ENCODE results near the gene SPTBN1. TPM values are rescaled to one million over a fixed set of nuclear protein-coding genes. Genes with fewer than 3 reads are reported as not detected.

SPTBN1 gene
- total and polyA plus RNA-seq, 9 of the 15 experiments (the other 6 are each of a cell fraction or from before 2014, with no cell fraction given) = 8.9 to 66.8 (median 31.4) TPM

DNA sequence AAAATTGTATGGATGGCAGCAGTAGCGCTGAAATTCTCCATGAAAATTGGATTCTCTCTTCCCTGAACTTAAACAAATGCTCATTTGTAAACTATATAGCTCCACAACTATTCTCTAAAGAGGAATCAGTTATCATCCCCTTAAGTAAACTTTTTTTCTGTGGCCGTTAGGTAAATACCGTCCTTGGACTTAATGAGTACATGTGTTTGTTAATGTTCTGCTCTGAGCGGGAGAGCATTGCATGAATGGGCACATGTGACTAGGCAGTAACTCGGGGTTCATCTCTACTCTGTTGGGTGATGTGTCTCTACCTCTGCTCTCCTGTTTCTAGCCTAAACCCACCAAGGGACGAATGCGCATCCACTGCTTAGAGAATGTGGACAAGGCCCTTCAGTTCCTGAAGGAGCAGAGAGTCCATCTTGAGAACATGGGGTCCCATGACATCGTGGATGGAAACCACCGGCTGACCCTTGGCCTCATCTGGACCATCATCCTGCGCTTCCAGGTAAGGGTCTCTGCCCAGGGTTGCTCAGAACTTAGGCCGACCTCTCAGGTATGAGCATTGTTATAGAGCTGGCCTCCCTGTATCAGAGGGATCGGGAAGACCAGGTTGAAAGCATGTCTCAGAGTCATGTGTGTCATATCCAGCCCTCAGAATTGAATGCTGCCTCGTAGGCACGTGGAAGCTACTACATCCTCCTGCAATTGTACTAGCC lies 155.9 kb downstream of the SPTBN1 start:
- Histone ChIP-seq H3K9me1 (ENCODE audit: control insufficient read depth, insufficient read depth, low read length) (no peaks in the 10 kb centered on the region), H3K79me2 (ENCODE audit: control insufficient read depth, insufficient read depth, low read length) (peaks cover 16% of the 10 kb centered on the region; the same call in 1 of the 3 replicates), H3K36me3 (ENCODE audit: control insufficient read depth, insufficient read depth, low read length) (peaks cover 24% of the 10 kb centered on the region; the same call in 2 of the 3 replicates), H3K4me1 (replicated peaks in 1 of 2; ENCODE audit: control insufficient read depth in 2 of 2, insufficient read depth in 2 of 2, low read length in 2 of 2) (peaks cover 0 to 8% of the 10 kb centered on the region in 2 experiments; a peak in 1 of 5 replicates), H3K27ac (ENCODE audit: extremely low read depth, low read depth, low read length) (no peak overlapping the region), H4K20me1 (replicated peaks; ENCODE audit: control insufficient read depth, insufficient read depth, low read length) (no peaks in the 10 kb centered on the region), H3K27me3 (ENCODE audit: control insufficient read depth in 2 of 2, insufficient read depth in 2 of 2, low read length in 2 of 2) (no peaks in the 10 kb centered on the region), H3K9me3 (replicated peaks; ENCODE audit: control insufficient read depth, insufficient read depth, low read depth, low read length) (no peaks in the 10 kb centered on the region), H3K4me3 (no peak overlapping the region), H2AFZ (ENCODE audit: low read depth, low read length) (no peak overlapping the region), H3K4me2 (ENCODE audit: insufficient read depth, low read length) (no peak overlapping the region), H3K9ac (ENCODE audit: insufficient read depth in 1 of 2, low read depth in 2 of 2, low read length in 2 of 2) (no peak overlapping the region)
- DNase-seq (ENCODE audit: extremely low read depth in 1 of 4, low spot score in 3 of 4) (no peak), FAIRE-seq (no peak), ATAC-seq (no peak)
- ChIA-PET POLR2A (interaction anchor here (0.7 to 1.1 kb wide), 2 partner anchors 12 to 16 kb away, joined by 3 to 5 read pairs; no protein-coding TSS in a partner anchor), CTCF (ENCODE audit: low intra/inter-chr PET ratio) (no interaction called here)
- intact Hi-C loops (cut with micrococcal nuclease) = no loop called here
- 91% methylated on average over 14 of the region's 14 CpGs for WGBS (ENCODE audit: insufficient coverage, low coverage, missing lambda C conversion rate)
- in situ Hi-C loops (cut with MboI) = no loop called here
- no peak for TF ChIP-seq PHF21A (IDR thresholded peaks at IDR 0.05; ENCODE audit: borderline replicate concordance, low read depth)
- no peak for TF ChIP-seq XRCC4 (IDR thresholded peaks at IDR 0.05; ENCODE audit: extremely low read depth, insufficient read depth, insufficient read length)
- TF ChIP-seq PPARD (CRISPR knock-in tag; IDR thresholded peaks at IDR 0.05) = no peak
- TF ChIP-seq, protein P1, sequence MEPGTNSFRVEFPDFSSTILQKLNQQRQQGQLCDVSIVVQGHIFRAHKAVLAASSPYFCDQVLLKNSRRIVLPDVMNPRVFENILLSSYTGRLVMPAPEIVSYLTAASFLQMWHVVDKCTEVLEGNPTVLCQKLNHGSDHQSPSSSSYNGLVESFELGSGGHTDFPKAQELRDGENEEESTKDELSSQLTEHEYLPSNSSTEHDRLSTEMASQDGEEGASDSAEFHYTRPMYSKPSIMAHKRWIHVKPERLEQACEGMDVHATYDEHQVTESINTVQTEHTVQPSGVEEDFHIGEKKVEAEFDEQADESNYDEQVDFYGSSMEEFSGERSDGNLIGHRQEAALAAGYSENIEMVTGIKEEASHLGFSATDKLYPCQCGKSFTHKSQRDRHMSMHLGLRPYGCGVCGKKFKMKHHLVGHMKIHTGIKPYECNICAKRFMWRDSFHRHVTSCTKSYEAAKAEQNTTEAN (CRISPR knock-in tag; IDR thresholded peaks at IDR 0.05) = no peak
- TF ChIP-seq, protein P2, sequence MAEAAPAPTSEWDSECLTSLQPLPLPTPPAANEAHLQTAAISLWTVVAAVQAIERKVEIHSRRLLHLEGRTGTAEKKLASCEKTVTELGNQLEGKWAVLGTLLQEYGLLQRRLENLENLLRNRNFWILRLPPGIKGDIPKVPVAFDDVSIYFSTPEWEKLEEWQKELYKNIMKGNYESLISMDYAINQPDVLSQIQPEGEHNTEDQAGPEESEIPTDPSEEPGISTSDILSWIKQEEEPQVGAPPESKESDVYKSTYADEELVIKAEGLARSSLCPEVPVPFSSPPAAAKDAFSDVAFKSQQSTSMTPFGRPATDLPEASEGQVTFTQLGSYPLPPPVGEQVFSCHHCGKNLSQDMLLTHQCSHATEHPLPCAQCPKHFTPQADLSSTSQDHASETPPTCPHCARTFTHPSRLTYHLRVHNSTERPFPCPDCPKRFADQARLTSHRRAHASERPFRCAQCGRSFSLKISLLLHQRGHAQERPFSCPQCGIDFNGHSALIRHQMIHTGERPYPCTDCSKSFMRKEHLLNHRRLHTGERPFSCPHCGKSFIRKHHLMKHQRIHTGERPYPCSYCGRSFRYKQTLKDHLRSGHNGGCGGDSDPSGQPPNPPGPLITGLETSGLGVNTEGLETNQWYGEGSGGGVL (CRISPR knock-in tag; IDR thresholded peaks at IDR 0.05) = no peak
- no peak for TF ChIP-seq SOX6 (IDR thresholded peaks at IDR 0.05)
- TF ChIP-seq ZNF507 (tag; conservative IDR thresholded peaks at IDR 0.05) = no peak
- TF ChIP-seq ZNF75A (CRISPR knock-in tag; IDR thresholded peaks at IDR 0.05) = no peak
- TF ChIP-seq ZNF668 (CRISPR knock-in tag; IDR thresholded peaks at IDR 0.05) = no peak
- no peak for TF ChIP-seq ASH1L (IDR thresholded peaks at IDR 0.05; ENCODE audit: borderline replicate concordance, low read depth, partially characterized antibody)
- TF ChIP-seq, protein P3, sequence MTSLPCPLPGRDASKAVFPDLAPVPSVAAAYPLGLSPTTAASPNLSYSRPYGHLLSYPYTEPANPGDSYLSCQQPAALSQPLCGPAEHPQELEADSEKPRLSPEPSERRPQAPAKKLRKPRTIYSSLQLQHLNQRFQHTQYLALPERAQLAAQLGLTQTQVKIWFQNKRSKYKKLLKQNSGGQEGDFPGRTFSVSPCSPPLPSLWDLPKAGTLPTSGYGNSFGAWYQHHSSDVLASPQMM (CRISPR knock-in tag; IDR thresholded peaks at IDR 0.05) = no peak
- TF ChIP-seq ZFP36 (IDR thresholded peaks at IDR 0.05; ENCODE audit: low read depth, low read length, partially characterized antibody) = no peak
- no peak for TF ChIP-seq MCM3 (IDR thresholded peaks at IDR 0.05)
- no peak for TF ChIP-seq E2F3 (CRISPR knock-in tag; IDR thresholded peaks at IDR 0.05)
- no TSS peak for BruUV-seq (replicated peaks)

Measured in K562 (cell line).